Omental fat pad (tissue), 4 donors: ENCODE results near the gene OSBPL6. TPM values are rescaled to one million over a fixed set of nuclear protein-coding genes. Genes with fewer than 3 reads are reported as not detected.

Experiments used
- ATAC-seq: fragments of 150-250 bp; one replicate; pipeline ENCODE4 v1.9.1; 2016; ENCODE audit warnings: mild to moderate bottlenecking, moderate library complexity; ENCODE audit not compliant: low FRiP score
- DNase-seq: peaks from one replicate; pipeline ENCODE4 v3.0.0-alpha.2; 2019; ENCODE audit warnings: low spot score
- total RNA-seq, 4 donors: library from RNA; depleted of rRNA; stranded (reverse); fragments of >200 nt; gene quantifications; one replicate each; pipeline ENCODE4 v1.1.0, GENCODE V29; 2016
- TF ChIP-seq, protein P1 (sequence below), 3 donors: fragments of 450-650 bp; IDR thresholded peaks; one replicate each; pipeline ENCODE4 v1.5.1; 2016 to 2017; ENCODE audit warnings: antibody characterized with exemption in 3 of 3, mild to moderate bottlenecking in 3 of 3, moderate library complexity in 2 of 3

Gene OSBPL6
- total RNA-seq, 4 donors from 2014 or later: 1.1 to 2.0 (median 1.6) TPM

- TF ChIP-seq, protein P1, sequence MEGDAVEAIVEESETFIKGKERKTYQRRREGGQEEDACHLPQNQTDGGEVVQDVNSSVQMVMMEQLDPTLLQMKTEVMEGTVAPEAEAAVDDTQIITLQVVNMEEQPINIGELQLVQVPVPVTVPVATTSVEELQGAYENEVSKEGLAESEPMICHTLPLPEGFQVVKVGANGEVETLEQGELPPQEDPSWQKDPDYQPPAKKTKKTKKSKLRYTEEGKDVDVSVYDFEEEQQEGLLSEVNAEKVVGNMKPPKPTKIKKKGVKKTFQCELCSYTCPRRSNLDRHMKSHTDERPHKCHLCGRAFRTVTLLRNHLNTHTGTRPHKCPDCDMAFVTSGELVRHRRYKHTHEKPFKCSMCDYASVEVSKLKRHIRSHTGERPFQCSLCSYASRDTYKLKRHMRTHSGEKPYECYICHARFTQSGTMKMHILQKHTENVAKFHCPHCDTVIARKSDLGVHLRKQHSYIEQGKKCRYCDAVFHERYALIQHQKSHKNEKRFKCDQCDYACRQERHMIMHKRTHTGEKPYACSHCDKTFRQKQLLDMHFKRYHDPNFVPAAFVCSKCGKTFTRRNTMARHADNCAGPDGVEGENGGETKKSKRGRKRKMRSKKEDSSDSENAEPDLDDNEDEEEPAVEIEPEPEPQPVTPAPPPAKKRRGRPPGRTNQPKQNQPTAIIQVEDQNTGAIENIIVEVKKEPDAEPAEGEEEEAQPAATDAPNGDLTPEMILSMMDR (IDR thresholded peaks at IDR 0.05): no peak
- no peak for DNase-seq
- ATAC-seq: no peak
Observed at GRCh38 chr2:178377046-178377445, 182.7 kb downstream of the OSBPL6 start.

- no peak for ATAC-seq
- TF ChIP-seq, protein P1 (IDR thresholded peaks at IDR 0.05): no peak
- no peak for DNase-seq
Observed at GRCh38 chr2:178379162-178380004, 185.1 kb downstream of the OSBPL6 start.

GRCh38 chr2:178380763-178381162, 186.5 kb downstream of the OSBPL6 start:
- TF ChIP-seq, protein P1 (IDR thresholded peaks at IDR 0.05): no peak
- ATAC-seq: no peak
- no peak for DNase-seq

GRCh38 chr2:178383718-178384117, 189.4 kb downstream of the OSBPL6 start:
- TF ChIP-seq, protein P1 (IDR thresholded peaks at IDR 0.05): no peak
- ATAC-seq: no peak
- DNase-seq: no peak

DNA sequence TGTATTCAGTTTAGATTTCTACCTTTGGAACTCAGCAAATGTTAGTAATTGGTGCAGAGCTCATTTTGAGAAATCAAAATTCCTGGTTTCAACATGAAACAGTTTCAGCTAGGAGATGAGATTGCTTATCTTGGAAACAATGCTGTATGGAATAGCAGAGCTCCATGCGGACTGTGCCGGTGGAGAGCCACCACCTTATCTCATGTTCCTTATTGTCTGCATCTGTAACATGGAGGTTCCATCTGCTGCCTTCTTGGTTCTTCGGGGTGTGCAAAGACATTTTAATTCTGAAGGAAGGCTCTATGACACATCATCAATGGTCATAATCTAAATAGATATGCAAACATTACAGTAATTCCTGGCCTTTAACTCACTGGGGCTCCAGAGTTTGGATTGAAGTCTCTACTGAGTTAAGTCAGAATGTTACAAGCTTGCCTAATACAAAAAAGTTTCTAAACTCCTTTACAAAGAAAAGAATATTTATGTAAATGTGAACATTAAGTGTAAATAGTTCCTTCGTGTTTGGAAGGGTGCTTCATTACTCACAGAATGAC, 191.4 kb downstream of the OSBPL6 start:
- TF ChIP-seq, protein P1 (IDR thresholded peaks at IDR 0.05): no peak
- DNase-seq (no peak), ATAC-seq (no peak)

DNA sequence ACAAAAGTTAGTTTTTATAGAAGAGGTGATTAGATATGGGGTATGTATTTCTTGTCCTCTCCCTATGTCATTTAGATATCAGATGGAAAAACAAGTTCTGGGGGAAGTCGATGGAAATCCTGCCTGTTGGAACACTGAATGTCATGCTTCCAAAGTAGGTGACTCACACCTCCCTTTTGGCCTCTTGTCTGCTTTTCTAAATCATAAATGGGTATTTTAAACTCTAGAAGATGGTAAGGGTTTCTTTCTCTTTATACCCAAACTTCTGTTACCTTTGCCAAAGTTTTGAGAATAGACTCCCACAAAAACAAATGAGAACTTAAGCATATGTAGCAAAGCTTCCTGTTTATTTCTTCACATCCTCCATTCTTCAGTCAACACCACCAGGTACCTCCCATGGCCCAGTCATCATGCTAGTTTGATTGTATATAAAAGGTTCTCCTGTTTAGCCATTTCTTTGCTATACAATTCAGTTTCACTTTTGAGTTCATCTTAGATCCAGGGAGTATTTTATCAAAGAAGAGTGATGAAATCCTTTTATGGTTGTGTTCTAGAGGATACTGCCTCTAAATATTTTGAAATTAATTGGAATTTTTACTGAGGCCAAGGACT, 192.8 kb downstream of the OSBPL6 start:
- no peak for DNase-seq
- no peak for ATAC-seq
- TF ChIP-seq, protein P1 (IDR thresholded peaks at IDR 0.05): no peak
